Fibroblast of skin of right quadriceps (primary cell): ENCODE results near the gene GDI2.

ENCODE experiments used
- DNase-seq: peaks from one replicate; pipeline ENCODE4 v3.0.0-alpha.2; 2013

The GDI2 gene

GRCh38 chr10:5737352-5737751 lies 75.9 kb downstream of the GDI2 start:
- DNase-seq, result no peak

GRCh38 chr10:5736591-5736990 lies 76.6 kb downstream of the GDI2 start:
- no peak for DNase-seq

- no peak for DNase-seq
Measured at GRCh38 chr10:5735119-5735518, 78.1 kb downstream of the GDI2 start.

- DNase-seq, result no peak
Measured at GRCh38 chr10:5732141-5732540, 81.1 kb downstream of the GDI2 start.

- DNase-seq, result no peak
Measured at GRCh38 chr10:5731559-5731958, 81.7 kb downstream of the GDI2 start.

GRCh38 chr10:5730766-5731165 lies 82.5 kb downstream of the GDI2 start:
- no peak for DNase-seq

- DNase-seq, result no peak
Measured at GRCh38 chr10:5723692-5724091, 89.5 kb downstream of the GDI2 start.

GRCh38 chr10:5720182-5720581 lies 93.1 kb downstream of the GDI2 start:
- no peak for DNase-seq

GRCh38 chr10:5719546-5719945 lies 93.7 kb downstream of the GDI2 start:
- no peak for DNase-seq
